ENCODE data around the gene NUBP2.

NUBP2 gene

DNA sequence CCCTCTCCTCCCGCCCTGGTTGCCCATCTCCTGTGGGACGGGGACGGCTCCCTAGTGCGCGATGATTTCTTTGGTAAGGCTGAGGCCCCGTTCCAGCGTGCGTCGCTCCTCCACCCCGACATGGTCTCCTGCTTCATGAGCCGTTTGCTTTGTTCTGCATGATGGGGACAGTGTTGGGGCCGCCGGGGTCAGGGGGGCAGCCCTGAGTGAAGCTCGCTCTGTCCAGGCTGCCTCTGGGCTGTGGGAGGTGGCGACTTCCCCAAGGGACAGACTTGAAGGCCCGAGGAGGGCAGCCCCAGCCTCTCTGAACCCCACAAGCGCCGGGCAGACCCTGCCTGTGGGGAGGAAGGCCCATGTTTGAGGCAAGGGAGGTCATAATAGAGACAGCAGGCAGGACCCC lies 23.8 kb upstream of the NUBP2 start:
- FAIRE-seq (no peak), DNase-seq (ENCODE audit: insufficient read length, low spot score) (no peak)

DNA sequence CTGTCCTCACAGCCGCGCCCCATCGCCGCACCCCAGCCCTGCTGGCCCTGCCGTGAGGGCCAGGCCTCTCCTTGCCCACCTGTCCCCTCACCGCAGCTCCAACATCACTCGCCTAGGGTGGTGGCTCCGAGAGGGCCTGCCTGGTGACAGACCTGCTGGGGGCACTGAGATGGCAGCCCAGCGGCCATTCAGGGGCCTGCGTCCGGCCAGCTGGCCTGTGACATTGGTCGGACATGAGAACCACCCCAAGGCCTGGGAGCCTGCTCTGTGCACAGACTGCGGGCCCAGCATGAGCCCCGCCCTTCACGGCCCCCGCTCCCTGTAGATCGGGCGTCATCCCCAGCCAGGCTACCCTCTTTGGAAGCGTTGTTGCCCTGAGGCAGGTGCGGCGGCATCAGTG lies 23.2 kb upstream of the NUBP2 start:
- DNase-seq (ENCODE audit: insufficient read length, low spot score) (no peak), FAIRE-seq (no peak)

DNA sequence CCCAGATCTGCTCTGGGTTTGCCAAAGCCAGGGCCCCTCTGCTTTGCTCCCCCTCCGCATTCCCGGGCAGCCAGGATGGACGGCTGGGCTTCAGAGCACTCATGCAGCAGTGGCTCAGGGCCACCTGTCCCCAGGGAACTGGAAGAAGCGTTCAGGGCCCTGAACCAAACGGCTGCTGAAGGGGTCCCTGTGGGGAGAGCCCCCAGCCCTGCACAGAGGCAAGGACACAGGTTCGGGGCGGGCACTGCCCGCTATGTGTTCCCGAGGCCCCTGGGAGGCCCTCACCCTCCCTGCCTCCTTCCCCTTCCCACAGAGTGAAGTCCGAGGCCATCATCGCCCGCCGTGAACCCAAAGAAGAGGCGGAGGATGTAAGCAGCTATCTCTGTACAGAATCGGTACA lies 21.8 kb upstream of the NUBP2 start:
- no peak for FAIRE-seq

DNA sequence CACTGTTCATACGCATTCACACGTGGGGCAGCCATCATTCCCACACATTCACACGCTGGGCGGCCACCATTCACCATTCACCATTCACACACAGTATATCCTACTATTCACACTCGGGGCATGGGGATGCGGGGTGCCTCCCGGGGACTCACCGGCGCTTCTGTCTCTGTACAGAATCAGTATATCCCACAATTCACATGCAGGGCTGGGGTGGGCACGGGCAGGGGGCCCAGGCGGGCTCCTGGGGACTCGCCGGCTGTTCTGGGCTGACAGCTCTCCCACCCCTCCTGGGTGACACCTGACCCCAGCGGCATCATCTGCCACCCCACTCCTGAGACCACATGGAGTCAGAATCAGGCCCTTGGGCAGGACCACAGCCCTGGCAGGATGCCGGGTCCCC lies 21.0 kb upstream of the NUBP2 start:
- FAIRE-seq (no peak), DNase-seq (ENCODE audit: insufficient read length, low spot score) (no peak)

More for the DNA sequence above, 21.8 kb upstream of the NUBP2 start:
- DNase-seq (ENCODE audit: insufficient read length, low spot score): no peak

DNA sequence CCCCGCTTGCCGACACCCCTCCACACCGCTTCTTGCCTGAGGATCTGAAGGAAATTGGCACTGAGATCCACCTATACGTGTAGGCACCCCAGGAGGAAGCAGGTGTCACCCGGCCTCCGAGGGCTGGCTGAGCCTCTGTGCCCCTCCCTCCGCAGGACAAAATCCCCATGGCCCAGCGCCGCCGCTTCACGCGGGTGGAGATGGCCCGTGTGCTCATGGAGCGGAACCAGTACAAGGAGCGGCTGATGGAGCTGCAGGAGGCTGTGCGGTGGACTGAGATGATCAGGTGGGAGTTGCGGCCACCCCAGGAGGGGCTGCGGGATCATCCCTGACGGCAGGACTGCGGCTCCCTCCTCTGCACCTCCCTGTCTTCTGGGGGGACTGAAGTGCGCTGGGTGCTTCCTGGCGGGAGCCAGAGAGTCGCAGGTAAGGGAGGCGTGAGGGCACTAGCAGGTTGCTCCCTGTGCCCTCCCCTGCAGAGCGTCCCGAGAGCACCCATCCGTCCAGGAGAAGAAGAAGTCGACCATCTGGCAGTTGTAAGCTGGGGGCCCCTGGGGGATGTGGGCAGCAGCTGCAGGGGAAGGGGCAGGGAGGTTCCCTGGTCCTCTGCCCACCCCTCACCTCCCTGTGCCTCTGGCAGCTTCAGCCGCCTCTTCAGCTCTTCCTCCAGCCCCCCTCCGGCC lies 20.4 kb upstream of the NUBP2 start:
- FAIRE-seq: no peak

DNA sequence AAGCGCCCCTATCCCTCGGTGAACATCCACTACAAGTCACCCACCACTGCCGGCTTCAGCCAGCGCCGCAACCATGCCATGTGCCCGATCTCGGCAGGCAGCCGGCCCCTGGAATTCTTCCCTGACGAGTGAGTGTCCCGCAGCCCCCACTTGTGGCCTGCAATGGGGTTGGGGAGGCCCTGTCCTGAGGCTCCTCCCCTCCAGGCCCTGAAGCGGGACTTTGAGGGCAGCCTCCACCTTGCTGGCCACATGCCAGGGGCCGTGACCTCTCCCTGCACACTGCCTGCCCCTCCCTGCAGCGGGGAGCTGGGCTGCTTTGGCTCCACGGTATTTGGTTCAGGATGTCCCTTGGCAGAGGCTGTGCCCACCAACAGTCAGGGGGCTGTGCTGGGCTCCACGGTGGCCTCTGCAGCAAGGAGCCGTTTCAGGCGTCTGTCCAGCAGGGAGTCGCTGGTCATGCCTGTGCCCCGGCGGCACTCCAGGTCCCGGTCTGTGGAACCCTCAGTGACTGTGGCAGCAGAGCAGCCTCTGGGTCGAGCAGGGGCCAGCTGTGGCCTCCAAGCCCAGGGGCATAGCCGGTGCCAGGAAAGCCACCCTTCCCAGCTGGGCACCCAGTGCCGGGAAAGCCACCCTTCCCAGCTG lies 19.8 kb upstream of the NUBP2 start:
- DNase-seq (ENCODE audit: insufficient read length, low spot score) (no peak), FAIRE-seq (no peak)

More for the DNA sequence above, 20.4 kb upstream of the NUBP2 start:
- DNase-seq (ENCODE audit: insufficient read length, low spot score): no peak

DNA sequence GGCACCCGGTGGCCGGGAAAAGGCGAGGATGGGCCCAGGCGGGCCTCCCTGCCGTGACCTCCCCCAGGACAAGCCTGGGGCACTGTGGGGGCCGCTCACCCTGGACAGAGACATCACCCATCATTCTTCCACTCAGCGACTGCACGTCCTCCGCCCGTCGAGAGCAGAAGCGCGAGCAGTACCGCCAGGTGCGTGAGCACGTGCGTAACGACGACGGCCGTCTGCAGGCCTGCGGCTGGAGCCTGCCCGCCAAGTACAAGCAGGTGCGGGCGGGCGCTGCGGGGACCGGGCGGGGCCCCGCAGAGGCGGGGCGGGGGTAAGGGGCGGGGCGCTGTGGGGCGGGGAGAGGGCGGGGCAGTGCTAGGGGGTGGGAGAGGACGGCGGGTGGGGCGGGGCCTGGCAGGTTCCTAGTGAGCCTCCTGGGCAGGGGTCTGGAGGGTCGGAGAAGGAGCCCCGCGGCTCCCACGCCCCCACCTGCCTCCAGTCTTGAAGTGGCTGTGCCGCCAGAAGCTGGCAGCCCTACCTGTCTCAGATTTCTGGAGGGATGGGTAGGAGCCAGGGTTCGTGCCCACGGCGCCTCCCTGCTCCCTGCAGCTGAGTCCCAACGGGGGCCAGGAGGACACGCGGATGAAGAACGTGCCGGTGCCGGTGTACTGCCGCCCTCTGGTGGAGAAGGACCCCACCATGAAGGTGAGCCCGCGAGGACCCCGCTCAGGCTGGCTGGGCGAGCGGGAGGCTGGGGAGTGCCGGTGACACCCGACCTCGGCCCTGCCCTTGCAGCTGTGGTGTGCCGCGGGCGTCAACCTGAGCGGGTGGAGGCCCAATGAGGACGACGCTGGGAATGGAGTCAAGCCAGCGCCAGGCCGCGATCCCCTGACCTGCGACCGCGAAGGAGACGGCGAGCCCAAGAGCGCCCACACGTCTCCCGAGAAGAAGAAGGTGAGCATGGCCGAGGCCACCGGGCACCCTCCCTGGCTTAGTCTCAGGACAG lies 18.9 kb upstream of the NUBP2 start:
- FAIRE-seq (no peak), DNase-seq (ENCODE audit: insufficient read length, low spot score) (no peak)

DNA sequence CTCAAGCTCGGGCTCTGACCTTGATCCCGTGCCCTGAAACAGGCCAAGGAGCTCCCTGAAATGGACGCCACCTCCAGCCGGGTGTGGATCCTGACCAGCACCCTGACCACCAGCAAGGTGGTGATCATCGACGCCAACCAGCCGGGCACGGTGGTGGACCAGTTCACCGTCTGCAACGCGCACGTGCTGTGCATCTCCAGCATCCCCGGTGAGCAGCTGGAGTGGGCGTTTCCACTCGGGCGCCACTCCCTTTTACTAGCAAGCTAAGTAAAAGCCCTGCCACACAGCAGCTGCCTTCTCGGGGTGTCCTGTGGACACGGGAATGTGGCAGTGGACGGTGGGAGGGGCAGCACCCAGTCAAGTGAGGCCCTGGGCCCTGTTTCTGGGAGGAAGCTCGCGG lies 17.8 kb upstream of the NUBP2 start:
- DNase-seq (ENCODE audit: insufficient read length, low spot score) (no peak), FAIRE-seq (no peak)

DNA sequence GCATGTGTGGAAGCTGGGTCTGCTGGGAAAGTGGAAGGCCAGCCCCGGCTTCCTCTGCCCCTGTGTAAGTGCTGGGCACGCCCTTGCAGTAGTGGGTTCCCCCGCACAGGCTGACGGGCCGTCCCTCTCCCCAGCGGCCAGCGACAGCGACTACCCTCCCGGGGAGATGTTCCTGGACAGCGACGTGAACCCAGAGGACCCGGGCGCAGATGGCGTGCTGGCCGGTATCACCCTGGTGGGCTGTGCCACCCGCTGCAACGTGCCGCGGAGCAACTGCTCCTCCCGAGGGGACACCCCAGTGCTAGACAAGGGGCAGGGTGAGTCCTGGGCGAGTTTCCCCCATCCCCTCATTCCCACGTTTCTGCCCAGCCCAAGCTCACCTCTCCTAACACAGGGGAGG lies 16.9 kb upstream of the NUBP2 start:
- no peak for FAIRE-seq

DNA sequence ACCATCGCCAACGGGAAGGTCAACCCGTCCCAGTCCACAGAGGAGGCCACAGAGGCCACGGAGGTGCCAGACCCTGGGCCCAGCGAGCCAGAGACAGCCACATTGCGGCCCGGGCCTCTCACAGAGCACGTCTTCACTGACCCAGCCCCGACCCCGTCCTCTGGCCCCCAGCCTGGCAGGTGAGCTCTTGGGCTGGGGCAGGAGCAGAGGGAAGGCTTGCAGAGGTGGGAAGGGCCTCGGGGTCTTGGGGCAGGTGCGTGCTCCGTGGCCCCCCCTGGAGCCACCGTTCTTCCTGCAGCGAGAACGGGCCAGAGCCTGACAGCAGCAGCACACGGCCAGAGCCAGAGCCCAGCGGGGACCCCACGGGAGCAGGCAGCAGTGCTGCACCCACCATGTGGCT lies 16.5 kb upstream of the NUBP2 start:
- DNase-seq (ENCODE audit: insufficient read length, low spot score) (no peak), FAIRE-seq (no peak)

More for the DNA sequence above, 16.9 kb upstream of the NUBP2 start:
- DNase-seq (ENCODE audit: insufficient read length, low spot score): no peak

DNA sequence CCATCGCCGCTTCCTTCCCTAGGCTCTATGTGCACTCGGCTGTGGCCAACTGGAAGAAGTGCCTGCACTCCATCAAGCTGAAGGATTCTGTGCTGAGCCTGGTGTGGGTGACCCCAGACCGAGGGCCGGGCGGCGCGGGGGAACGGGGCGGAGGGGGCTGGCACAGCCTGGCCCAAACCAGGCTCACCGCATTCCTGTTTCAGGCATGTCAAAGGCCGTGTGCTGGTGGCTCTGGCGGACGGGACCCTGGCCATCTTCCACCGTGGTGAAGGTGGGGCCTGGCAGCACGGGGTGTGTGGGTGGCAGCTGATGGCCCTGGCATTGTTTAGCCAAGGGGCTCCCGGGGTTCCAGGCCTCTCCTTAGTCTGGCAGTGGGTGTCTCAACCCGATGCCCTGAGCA lies 16.1 kb upstream of the NUBP2 start:
- FAIRE-seq (no peak), DNase-seq (ENCODE audit: insufficient read length, low spot score) (no peak)

DNA sequence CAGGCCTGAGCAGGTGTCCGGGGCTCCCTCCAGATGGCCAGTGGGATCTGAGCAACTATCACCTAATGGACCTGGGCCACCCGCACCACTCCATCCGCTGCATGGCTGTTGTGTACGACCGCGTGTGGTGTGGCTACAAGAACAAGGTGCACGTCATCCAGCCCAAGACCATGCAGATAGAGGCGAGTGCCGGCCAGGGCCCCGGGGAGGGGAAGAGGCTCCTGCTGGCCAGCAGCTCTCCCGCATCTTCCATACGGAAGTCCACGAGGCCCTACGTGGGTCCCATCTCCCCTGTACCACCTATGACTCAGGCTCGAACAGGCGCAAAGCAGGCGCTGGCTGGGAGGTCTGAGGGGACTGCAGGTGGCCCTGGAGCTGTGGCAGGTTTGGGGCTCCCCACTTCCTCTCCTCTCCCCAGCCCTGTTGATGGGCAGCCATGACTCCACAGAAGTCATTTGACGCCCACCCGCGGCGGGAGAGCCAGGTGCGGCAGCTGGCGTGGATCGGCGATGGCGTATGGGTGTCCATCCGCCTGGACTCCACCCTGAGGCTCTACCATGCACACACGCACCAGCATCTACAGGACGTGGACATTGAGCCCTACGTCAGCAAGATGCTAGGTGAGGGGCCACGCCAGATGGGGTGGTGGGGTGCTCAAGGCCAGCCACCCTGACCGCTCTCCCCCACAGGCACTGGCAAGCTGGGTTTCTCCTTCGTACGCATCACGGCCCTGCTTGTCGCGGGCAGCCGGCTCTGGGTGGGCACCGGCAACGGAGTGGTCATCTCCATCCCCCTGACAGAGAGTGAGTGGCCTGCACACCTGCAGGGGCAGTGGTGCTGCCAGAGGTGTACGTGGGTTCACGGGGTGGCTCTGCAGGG lies 15.4 kb upstream of the NUBP2 start:
- FAIRE-seq (no peak), DNase-seq (ENCODE audit: insufficient read length, low spot score) (no peak)

DNA sequence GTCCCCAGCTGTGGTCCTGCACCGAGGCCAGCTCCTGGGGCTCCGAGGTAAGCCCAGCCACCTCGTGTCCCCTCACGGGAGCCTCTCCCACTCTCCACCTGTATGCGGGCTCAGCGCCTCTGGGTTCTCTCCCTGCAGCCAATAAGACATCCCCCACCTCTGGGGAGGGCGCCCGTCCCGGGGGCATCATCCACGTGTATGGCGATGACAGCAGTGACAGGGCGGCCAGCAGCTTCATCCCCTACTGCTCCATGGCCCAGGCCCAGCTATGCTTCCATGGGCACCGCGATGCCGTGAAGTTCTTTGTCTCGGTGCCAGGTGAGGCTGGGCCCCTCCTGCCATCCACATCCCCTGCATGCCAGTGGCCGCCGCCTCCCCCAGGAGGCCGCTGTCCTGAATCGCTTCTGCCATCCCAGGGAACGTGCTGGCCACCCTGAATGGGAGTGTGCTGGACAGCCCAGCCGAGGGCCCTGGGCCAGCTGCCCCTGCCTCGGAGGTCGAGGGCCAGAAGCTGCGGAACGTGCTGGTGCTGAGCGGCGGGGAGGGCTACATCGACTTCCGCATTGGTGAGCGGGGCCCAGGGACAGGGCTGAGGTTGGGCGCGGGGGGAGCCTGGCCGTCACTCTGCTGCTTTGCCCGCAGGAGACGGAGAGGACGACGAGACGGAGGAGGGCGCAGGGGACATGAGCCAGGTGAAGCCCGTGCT lies 14.5 kb upstream of the NUBP2 start:
- DNase-seq (ENCODE audit: insufficient read length, low spot score) (no peak), FAIRE-seq (no peak)

DNA sequence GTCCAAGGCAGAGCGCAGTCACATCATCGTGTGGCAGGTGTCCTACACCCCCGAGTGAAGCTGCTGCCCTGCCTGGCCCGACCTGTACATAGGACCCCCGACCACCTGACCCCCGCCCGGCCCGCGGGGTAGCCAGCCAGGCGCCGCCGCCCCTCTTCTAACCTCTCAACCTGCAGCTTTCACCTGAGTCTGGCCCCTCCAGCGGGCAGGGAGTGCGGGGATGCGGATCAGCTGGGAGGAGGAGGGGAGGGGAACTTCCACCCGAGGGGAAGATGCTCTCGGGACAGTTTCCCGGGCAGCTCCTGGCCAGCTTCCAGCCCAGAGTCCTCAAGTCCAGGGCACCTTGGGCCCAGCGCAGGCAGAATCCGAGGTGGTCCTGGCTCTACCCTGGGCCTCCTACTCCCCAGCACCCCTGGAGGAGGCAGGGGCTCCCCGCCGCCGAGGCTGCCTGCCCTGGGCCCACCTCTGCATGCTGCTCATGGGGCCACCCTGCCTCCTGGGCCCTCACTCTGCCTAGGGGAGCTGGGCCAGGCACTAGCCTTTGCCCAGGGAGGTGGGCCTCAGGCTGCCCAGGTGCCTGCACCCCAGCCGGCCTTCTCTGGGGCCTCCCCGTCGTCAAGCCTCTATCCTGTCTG lies 13.9 kb upstream of the NUBP2 start:
- no peak for FAIRE-seq
- DNase-seq (ENCODE audit: insufficient read length, low spot score): no peak

DNA sequence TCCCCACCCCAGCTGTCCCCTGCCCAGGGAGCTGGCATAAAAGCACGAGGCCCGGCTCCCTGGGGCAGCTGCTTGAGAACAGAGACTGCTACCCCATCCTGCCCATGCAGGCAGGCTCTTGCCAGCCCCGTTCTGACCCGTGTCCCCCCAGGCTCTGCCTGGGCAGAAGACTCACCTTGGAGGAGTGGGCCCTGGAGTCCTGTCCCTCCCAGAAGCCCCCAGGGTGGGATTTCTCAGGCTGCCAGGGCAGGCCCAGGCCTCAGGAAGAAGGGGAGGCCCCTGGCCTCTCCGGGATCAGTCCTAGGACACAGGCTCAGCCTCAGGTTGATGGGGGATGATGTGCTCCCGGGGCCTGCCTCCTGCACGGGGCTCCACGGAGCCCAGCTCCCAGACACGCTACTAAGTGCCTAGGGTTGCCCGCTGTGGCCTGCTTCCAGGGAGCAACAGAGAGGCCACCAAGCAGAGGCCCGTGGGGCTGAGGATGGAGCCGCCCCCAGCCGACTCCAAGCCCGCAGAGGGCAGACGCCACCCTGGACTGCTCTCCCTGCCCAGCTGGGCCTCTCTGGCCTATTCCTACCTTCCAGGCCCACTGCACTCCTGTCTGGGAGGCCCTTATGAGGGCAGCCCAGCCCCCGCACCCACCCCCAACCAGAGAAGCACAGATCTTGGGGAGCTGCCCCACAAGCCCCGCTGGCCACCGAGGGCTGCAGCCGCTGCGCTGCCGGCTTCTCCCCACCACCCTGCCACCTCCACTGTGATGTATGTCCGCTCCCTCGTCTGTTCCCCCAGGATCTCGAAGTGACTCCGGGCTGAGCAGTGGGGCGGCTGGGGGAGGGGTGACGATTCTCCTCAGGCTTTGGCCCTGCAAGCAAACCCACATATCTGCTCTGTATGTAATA lies 13.1 kb upstream of the NUBP2 start:
- DNase-seq (ENCODE audit: insufficient read length, low spot score): no peak
- no peak for FAIRE-seq

DNA sequence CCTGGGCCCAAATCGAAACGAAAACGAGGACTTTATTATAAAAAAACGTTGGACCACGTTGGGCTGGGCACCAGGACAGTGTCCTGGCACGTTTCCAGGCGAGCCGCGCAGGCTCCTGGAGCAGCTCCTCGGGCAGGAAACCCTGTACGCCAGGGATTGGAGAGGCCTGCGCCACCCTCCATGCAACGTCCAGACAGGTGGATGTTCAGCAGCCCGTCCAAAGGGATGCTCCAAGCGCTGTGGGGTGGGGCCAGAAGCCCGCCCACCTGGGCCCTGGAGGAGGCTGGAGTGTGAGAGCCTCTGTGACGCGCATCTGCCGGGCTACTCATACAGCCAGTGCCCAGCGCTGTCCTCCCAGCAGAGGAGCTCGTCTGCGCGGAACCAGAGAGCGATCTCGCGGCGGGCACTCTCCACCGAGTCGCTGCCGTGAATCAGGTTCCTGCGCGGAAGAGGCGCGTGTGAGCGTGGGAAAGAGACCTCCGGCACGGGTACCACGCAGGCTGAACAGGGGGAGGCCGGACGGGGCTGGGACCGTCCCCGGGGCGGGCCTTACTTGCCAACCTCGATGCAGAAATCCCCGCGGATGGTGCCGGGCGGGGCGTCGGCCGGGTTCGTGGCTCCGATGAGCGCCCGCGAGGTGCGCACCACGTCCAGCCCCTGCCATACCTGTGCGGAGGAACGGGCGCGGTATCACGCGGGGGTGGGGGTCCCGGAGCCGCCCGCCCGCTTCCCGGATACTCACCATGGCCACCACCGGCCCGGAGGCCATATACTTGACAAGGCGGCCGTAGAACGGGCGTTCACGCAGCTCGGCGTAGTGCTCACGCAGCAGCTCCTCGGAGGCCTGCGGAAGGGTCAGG lies 12.2 kb upstream of the NUBP2 start:
- FAIRE-seq: no peak
- peak; percentile 66 for DNase-seq (ENCODE audit: insufficient read length, low spot score)

DNA sequence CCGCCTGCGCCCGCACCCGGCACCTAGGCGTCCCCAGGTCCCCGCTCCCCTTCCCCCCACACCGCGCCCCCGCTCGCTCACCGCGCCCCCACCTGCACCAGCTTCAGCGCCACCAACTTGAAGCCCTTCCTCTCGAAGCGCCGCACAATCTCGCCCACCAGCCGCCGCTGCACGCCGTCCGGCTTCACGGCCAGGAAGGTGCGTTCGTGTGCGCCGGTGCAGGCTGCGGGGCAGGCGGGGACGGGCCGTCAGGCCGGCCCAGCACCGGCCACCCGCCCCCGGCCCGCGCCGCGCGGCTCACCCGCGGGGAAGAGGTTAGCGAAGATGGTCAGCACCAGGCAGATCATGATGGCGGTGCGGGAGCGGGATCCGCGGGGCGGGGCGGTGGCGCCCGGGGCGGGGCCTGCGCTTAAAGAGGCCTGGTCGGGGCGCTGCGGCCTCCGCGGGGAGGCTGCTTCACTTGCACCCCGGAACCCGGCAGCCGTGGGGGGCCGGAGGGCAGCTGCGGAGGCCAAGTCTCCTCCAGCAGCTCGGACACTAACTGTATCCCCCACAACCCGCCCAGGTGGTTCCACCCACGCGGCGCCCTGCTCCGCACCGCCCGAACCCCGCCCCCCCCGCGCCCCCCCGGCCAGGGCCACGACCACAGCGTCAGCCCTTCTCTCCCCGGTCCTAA lies 11.4 kb upstream of the NUBP2 start, which contains the start of gene NME3:
TSS of gene NME3 (minus strand) at position 356 of the 676 bp plus-strand sequence. CDS start at position 347, 9 bp downstream.
- DNase-seq (ENCODE audit: insufficient read length, low spot score) (peak; percentile 95), FAIRE-seq (peak; percentile 66)

All from GM19239 (cell line).